Suppressor macrophage treated with lipopolysaccharide for 4 hours (primary cell): ENCODE measurements around the gene ERC2.

Experiments
- DNase-seq: peaks from one replicate; pipeline ENCODE4 v3.0.0-alpha.2; 2020

Gene ERC2

DNA sequence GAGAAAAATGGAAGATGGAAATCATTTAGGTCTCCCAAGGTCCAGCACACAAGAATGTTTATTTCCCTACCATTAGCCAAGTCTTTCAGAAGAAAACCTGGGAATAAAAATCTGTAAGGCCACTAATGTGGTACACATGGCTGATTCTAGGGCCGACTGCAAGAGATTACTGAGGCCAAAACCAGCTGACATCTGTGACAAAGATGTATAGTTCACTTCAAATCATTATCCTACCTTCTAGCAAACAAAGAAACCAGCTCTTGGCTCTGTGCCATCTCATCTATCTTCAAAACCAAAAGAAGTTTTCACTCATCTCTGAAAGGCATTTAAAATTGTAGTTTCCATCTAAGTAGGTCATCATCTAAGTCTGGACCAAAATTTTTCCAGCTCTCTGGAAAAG lies 43.9 kb downstream of the ERC2 start:
- DNase-seq = no peak

DNA sequence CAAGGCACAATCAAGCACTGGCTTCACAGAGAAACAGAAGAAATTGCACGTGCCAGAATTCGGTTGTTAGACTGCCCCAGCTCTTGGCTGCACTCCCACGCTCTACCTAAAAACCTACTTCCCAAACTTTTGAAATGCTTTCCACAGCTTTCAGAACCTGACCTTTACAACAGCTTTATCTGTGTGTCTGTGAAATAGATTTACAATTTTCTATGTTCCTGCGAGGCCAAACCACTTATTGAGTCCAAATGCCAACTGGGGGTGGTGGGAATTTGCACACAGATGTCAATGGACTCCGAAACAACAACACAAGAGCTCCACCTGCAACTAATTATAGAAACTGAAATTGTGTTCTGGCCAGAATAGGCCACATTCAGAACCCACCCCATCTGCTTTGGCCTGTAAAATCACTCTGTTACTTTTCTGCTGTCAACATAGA lies 44.6 kb downstream of the ERC2 start:
- DNase-seq = no peak

DNA sequence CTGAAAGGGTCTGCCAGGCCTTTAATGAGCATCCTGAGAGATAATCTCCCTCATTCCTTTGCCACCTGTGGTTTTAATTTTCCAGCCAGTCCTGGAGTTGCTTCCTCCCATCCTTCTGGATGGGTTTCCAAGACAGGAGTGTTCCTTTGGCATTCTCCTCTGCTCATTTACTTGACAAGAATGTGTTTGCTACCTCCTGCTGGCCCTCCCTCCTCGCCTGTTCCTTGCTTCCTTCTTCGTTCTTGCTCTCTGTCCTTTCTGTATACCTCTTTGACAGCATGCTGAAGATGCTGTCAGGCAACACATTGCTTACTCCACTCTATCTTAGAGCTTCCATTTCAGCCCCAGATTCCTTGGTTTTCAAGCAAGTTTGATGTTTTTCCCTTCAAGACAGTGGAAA lies 46.0 kb downstream of the ERC2 start:
- no peak for DNase-seq

DNA sequence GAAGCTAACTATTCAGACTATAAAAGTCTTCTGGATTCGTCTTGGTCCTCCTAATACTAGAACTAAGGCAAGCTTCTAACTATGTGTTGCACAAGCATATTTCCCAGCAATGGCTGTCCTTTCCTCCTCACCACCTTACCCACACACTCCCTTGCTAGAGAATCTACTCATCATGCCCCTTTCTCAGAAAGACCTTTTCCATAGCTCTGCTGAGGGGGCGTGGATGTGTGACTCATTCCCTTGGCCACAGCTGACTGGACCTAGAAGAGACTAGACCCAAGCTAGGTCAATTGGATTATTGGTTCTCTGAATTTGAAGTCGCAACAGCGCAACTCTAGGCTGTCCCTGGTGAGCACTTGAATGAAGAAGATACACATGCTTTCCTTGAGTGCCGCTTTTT lies 47.1 kb downstream of the ERC2 start:
- DNase-seq = no peak

DNA sequence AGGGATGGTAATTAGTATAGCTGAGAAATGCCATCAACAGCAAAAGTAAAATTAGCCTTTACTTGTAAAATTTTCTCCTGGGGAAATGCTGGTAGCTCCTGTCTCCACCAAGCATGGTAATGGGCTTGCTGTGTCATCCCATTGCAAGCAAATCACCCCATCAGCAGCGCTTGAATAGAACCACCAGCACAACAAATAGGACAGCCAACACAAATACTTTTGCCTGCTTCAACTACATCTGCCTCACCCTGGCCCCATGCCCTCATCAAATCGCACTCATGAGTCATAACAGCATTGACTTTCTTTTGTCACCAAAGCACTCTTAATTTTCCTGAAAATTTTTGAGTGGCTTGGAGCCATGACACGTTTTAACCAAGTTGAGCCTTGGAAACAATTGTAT lies 52.6 kb downstream of the ERC2 start:
- DNase-seq = no peak

DNA sequence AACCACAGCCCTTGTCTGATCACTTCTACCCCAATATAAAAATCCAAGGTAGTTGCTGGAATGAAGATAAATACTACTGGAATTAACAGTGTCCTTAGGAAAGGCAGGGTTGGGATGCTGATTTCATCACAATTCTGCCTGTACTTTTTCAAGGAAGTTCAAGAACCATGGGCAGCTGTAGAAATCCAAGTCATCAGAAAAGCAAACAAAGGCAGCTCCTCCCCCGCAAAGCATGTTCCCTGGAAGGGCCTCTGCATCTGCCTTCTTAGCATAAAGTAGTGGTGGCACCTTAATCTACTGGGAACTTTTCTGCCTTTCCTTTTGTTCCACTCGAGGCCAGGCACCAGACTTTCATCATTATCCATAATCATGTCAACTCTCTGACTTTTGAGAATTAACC lies 54.4 kb downstream of the ERC2 start:
- DNase-seq = no peak

DNA sequence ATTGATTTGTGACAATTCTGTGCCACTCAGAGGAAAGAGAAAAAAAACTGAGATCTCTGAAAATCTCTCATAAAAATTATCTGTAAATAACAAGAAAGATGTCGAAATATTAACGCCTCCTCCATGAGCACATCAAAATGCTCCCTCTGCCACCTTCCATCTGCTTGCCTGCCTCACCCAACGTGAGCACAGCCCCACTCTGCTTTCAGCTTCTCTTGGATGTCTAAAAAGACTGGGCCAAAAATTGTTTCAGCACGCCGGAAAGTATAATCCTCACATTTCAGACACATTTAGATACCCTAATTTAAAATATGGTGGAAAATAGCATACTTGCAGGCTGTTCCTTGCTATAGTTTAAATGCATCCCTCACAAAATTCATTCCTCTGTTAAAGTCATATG lies 57.1 kb downstream of the ERC2 start:
- no peak for DNase-seq

DNA sequence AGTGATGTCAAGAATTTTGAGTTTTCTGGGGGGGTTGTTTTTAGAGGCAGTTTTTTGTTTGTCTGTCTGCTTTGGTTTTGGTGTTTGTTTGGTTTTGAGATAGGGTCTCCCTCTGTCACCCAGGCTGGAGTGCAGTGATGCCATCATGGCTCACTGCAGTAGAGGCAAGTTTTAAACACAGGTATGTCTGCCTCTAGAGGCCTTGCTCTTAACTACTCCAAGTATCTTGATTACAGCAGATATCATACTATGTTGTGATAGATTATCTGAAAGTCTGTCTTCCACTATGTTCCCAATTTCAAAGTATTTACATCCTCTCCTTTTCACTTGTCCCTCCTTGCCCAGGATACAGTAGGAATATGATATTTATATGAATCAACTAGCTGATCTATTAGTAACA lies 57.7 kb downstream of the ERC2 start:
- DNase-seq = no peak

DNA sequence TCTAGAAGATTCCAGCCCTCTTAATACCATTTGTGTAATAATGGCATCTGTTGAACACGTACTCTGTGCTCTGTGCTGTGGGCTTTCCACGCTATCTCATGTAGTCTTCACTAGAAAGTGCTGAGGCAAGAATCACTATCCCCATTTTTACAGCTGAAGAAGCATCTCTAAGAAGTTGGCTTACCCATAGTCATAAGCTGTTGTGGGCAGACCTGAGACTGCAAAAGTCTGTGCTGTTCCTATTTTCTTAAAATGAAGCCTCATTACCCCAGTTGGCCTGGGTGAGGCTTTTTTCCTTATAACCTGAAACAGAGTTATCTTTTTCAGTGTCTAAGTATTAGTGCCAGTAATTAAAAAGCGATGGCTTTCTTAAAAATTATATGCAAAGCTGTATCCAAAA lies 58.5 kb downstream of the ERC2 start:
- no peak for DNase-seq

DNA sequence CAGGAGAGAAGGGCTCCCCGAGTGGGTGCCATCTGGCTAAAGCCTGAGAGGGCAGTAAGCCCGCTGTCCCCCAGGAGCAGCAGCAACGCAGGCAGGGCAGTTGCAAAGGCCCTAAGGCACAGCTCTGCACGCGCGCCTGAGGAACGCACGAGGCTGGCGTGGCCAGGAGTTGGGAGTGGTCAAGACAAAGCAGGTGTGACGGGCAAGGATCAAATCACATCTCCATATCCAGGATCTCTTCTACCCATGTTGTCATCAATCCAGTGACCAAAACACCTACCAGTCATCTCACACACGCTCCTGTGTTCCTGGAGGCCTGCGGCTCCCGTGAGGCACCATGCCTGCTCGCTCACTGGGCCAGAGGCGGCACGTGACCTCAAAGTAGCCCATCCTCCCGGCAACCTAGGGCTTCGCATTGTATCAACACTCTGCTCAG lies 59.5 kb downstream of the ERC2 start:
- DNase-seq = no peak

DNA sequence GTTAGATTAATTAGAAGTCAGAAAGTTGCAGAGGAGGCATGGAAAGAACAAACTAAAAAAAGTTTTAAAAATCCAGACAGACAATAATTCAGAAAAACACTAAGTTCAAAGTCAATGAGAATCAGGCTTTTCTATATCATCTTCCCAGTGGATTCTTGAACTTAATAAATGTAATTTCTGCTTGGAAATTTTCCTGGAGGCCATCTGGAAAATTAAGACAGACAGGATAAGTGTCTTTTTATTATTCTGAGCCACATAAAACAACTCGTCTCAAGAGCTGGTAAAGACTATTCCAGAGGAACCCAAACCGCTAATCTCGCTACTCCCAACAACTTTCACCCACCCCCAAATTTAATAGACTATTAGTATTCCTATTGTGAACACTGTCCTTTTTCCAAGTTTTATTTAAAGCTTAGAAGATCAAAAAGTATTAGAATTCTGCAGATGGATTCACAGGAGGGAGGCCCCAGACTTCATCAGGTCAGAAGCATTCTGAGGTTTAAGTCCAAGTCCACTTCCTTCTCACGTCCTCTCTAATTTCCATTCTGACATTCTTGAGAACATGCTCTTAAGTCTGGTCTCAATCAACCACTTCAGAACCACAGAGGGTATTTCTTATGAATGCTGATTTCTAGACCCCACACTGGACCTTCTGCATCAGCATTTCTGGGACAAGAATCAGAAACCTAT lies 61.3 kb downstream of the ERC2 start:
- no peak for DNase-seq

DNA sequence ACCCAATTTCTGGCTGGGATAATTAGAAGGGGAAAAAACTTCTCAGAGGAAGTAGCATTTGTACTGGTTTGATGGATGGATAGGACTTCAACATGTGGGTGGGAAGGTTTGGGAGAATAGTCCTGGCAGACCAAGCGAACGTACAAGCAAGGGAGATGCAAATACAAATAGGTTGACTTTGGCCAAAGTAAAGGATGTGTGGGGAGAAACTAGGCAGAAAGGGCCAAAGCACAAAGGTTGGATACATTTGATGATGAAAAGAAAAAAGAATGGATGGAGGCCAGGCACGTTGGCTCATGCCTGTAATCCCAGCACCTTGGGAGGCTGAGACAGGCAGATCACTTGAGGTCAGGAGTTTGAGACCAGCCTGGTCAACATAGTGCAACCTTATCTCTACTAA lies 63.4 kb downstream of the ERC2 start:
- DNase-seq = no peak

DNA sequence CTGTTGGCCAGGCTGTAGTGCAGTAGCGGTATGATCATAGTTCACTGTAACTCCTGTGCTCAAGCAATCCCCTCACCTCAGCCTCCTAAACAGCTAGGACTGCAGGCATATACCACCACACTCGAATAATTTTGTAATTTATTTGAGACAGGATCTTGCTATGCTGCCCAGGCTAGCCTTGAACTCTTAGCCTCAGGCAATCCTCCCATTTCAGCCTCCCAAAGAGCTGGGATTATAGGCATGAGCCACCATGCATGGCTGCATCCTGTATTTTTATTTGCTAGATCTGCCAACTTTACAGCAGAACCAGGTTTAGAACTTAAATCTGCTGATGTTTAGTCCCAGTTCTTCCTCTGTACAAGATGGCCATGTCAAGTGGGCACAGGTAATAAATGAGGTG lies 69.6 kb downstream of the ERC2 start:
- no peak for DNase-seq

DNA sequence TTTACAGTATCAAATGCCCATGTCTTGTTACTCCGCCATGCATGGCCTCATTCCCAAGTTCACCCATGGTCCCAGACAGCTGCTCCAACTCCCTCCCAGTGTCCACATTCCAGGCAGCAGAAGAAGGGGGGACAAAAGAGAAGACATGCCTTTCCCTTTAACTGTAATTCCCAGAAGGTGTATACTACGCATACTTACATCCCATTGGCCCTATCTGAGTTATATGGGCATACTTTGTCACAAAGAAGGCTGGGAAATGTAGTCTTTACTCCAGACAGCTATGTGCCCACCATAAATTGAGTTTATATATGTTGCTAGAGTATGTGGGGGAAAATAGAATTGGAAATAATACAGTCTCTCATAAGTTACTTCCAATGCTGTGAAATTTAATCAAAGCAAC lies 70.5 kb downstream of the ERC2 start:
- no peak for DNase-seq

DNA sequence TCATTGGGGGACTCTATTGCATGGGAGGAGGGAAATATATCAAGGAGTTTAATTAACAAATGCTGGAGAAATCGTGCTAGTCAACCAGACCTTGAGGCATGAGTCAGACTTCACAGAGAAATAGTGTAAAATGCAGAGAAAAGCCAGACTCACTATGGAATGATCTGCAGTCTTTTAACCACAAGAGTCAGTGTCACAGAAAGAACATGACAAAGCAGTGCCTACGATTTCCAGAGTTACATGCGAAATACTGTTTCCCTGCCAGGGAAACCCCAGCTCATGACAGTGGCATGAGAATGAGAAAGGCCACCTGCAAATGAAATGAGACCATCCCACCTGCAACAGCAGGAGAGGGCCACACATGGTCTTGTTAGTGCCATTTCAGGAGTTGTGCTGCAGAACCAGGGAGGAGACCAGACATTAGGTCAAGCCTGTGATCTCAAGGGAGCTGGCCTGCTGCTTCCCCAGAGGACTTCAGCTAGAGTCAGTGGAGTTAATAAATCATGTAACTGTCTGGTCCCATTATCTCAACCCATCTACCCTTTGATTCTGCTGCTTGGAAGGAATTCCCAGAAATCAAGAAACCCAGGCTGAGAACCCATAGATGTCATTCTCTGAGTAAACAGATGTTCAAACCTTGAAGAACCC lies 79.0 kb downstream of the ERC2 start:
- no peak for DNase-seq

DNA sequence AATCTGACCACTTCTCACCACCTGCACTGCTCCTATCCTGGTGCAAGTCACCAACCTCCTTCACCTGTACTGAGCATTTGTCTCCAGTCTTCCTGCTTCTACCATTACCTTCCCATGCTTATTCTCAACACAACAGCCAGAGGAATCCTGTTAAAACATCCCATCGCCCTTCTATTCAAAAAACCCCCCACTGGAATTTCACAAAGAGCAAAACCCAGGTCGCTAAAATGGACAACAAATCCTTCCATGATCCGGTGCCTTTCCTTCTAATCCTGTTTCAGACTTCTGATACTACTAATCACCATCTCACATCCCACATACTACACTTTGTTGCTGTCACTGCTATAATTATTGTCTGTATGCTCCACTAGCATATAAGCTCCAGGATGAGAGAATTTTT lies 85.2 kb downstream of the ERC2 start:
- DNase-seq = no peak

DNA sequence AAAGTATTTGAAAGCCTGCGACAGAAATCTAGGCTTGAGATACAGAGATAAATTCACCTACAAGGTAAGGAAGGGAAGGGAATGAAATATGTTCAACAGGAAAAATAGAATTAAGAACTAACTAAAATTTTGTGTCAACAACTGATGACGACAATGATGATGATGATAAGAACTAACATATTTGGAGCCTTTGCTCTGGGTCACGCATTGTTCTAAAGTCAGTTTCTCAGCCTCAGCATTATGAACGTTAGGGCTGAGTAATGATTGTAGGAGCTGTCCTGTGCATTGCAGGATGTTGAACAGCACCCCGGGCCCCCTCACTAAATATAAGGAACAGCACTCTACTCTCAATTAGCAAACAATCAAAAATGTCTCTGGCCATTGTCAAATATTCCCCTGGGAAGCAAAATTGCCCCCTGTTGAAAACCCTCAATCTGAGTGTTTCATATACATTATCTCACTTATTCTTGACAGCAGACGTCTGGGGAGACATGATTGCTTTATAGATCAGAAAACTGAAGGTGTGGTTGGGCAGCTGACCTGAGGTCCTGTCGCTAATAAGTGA lies 88.5 kb downstream of the ERC2 start:
- no peak for DNase-seq

DNA sequence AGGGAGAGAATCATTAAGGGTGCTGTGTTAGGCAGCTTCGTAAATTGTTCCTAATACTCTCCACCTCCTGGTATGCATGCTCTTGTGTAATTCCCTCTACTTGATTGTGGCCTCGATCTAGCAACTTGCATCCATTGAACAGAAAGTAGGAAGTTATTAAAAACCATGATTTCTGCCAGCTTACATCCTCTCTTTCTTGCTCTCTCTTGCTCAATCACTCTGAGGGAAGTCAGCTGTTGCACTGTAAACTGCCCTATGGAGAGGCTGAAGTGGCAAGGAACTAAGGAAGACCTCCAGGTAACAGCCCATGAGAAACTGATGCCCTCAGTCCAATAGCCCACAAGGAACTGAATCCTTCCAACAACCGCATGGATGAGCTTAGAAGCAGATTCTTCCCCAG lies 92.6 kb downstream of the ERC2 start:
- DNase-seq = no peak

DNA sequence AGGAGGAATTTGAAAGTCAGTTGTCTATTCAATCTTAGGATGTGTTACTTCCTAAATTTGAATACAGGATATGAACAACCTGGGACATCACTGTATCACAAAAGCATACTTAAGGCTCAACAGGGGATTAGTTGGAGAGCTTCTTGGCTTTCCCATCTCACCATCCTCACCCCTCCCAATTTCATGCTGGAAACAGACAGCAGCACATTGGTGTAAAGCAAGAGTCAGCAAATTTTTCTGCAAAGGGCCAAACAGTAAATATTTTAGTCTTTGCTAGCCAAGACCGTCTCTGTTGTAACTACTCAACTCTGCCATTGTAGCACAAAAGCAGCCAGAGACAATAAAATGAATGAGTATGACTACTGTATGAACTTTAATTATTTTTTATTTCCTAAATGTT lies 94.9 kb downstream of the ERC2 start:
- DNase-seq = no peak

DNA sequence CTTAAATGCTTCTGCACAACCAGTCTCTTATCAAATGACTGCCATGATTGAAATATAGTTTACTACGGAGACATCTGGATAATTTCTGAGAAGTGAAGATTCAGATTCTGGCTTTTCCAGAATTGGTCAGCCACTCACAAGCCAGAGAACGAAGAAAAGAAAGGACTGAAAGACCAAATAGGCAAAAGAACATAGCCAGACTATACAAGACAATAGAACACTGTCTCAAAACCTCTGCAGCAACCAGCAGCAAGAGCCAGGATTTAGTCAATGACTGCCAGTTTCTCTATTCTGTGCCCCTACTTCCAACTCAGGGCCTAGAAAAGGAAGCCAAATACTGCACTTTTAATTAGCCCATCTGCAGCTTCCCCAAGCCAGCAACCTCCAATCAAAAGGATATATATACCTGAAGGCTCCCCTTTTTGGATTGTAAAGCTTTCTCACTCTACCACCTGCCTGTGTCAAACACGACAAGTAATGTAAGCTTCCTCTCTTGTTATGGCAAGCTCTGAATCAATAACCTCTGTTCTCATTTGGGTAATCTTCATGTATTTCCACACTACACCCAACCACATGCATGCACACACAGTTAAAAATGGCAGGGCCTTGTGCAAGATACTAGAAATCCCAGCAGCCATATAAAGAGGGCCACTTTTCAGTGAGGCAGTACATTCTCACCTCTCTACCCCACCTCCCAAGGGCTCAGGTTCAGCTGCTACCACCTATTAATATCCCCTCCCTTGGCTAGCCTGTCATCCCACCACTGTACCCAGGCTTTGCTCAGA lies 97.1 kb downstream of the ERC2 start:
- no peak for DNase-seq

DNA sequence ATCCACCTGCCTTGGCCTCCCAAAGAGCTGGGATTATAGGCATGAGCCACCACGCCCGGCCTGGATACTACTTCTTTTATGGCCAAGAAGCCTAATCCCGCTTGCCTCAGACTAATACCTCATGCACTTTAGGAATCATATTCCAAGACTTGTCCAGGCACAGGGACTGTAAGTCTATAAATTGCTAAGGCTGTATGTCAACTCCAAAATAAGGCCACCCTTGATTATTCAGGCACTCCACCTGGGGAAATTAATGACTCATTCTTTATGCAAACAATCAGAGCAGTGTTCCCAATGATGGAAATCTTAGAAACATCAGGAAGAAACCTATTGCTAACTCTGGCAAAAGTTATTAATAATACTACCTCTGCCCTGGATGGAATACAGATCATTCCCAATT lies 98.4 kb downstream of the ERC2 start:
- no peak for DNase-seq

DNA sequence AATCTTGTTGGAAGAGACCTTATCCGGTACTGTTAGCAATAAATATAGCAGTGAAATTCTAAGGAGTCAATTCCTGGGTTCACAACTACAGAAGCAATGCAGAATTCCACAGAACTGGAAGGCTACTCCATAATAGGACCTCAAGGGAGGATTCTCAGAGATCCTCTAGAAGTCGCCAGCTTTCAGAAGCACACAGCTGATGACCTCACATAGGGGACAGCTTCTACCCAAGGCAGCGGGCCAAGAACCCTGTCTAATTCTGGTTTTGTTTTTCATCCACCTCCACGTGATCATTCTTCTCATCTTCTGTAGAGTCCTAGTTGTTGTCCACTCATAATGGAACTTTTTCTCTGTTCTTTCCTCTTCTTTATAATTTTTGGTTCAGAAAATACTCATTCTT lies 99.4 kb downstream of the ERC2 start:
- no peak for DNase-seq

DNA sequence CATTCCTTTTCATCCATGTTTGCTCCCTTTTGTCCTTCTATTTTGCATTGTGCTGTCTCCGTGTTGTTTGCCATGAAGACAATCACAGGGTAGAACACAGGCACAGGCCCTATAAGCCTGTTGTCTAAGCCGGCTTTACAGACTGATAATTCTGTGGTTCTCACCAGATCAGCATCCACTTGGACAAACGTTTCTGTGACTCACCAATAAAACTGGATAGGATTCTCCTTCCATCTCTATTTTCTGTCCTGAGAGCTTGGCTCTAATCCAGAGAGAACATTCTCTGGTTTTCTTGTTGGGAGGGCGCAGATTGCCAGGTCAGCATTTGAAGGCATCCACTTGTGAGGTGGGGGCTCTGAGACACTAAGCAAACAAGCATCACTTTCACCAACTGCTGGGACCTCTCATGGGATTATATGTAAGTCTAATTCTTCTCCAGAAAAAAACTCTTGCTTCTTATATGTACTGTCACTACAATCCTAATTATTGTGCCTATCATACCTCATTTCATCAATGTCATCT lies 101.6 kb downstream of the ERC2 start:
- no peak for DNase-seq
